GM18519 (cell line): ENCODE results near the gene C12orf42.

Experiments used
- ATAC-seq: cut with Tn5 transposase; IDR thresholded peaks from one replicate; pipeline ENCODE4 v1.9.1; 2021; ENCODE audit warnings: mild to moderate bottlenecking, moderate library complexity; ENCODE audit not compliant: unreplicated experiment, low FRiP score

C12orf42 gene

DNA sequence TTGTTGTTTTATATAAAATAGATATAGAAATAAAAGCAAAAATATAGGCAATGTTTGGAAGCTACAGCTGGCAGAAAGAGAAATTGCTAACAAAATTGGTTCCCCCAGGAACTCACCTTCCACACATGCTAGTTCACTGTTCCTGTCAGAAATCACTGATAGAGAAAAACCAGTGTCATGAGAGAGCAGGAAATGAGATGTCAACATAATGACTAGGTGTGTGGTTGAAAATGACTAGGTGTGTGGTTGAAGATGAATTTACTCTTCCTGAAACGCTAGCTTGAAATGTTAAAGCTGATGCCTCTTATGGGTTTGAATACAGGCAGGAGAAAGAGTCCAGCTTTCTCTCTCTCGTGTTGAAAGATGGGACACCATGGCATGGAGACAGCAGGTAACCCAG is 216.3 kb downstream of the C12orf42 start:
- peak; percentile 91 for ATAC-seq

DNA sequence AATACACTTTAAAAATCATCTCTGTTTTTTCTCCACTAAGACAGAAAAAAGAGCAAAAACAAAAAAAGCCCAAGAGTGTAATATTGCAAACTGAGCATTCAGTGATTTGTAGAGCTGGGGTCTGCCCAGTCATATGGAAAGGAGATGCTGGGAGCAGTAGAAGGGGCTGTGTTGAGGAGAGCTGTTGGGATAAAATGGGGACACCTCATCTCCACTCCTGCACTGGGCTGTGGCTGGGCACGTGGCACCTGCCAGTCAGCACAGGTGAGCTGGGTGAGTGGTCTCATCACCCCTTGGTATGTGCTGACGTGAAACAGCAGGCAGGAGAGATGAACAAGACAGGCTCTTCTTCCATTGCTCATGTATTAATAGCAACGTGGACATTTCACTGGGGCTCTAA is 217.4 kb downstream of the C12orf42 start:
- no peak for ATAC-seq

DNA sequence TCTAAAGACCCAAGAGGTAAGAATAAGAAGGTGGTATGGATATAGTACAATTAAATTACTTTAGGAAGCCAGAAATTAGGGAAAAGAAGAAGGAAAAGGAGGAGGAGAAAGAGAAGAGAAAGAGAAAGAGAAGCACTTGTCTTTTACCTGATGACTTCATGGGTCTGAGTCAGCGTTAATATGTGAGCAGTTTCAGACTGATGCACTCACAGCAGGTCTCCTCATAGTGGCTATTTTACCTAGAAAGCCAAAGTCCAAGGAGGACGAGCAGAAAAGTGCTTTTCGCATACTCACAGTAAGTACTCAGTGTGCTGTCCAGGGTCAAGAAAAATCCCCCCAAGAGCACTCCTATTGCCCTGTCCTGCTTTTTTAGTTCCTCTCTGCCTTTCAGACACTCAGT is 222.1 kb downstream of the C12orf42 start:
- ATAC-seq, result no peak

DNA sequence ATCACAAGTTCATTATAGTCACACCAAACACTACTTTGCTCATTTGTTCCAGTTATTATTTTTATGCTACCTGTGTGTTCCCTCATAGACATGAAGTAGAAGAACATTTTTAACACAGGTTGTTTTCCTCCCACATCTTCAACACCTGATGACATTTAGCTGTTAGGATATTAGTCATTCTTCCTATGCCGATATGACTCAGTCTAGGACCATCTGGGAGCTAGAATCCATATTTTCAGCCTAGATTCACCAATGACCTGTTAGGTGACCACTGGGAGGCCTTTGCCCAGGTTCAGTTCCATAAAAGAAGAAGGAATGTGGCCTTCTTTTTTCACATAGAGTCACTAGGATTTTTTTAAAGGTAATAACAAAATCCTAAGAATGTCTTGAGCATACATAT is 222.8 kb downstream of the C12orf42 start:
- no peak for ATAC-seq

DNA sequence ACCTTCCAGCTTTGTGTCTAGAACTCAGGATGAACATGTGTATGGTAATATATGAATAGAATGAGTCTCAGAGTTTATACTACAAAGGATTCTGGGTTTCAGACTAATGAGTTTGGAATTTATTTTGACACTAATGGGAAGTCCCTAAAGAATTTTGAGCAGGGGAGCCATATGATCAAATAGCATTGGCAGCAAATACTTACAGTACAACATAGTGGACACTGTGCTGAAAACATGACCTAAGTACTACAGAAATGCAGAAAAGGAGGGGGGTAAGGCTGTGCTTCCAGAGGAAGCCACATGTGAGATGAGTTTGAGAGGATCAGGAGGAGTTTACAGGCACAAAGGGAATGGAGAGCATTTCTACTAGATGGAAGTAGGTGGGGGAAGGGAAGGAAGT is 225.8 kb downstream of the C12orf42 start:
- no peak for ATAC-seq

DNA sequence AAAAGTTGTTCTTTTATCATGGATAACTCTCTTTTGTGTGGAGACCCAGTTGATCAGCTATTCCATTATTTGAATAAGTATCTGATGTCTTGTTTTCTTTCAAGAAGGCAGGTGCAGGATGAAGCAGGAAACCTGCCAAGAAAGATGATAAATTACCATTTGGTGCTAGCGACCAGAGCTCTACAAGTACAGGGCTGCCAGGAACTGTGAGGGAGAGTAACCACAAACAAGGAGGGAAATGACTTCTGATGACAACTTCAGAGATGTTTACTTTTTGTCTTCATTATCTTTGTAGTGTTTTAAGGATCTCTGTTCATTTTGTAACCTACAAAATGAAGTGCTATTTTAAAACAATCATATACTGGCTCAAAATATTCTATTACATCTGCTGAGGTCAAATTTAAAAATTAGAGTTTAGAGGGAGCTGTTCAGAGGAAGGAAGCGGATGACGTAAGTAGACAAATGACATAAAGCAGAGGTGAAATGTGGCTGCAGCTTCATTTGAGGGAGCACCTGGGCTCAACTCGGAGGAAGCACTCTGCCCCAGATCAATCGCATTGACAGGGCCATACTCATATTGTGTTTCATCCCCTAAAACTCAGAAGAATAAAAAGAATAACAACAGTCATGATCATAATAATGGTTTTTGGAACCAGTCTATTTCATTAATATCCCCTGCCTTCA is 226.8 kb downstream of the C12orf42 start:
- ATAC-seq, result no peak

DNA sequence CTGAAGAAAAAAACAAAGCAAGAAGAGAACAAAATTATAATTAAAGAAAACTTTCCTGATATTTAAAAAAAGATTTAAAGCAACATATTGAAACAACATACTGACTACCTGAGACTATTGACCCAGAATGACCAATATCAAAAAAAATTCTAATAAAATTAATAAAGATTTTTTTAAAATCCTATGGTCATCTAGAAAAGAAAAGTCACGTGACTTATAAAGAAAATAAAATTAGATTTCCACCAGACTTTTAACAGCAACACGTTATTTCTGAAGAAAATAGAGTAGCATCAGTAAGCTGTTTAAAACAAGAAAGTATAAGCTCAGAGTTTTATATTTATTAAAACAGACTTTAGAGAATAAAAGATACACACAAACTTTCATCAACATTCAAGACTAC is 238.0 kb downstream of the C12orf42 start:
- no peak for ATAC-seq
